ENCODE measurements around the gene POP4. TPM values are rescaled to one million over a fixed set of nuclear protein-coding genes. Genes with fewer than 3 reads are reported as not detected.

POP4 gene
- total and polyA plus RNA-seq, 2 of the 13 experiments (the other 11 are each of a cell fraction or from before 2014, with no cell fraction given), result 32.2 to 84.0 TPM

GRCh38 chr19:29605653-29606419 is at the start of gene POP4 (continued):
- peak; percentile 51; the same call in 1 of the 2 replicates for TF ChIP-seq ZBTB4 (CRISPR knock-in tag; IDR thresholded peaks at IDR 0.05; ENCODE audit: borderline replicate concordance)
- no peak for TF ChIP-seq ZNF354B (CRISPR knock-in tag; IDR thresholded peaks at IDR 0.05)
- no peak for TF ChIP-seq E2F5 (CRISPR knock-in tag; conservative IDR thresholded peaks at IDR 0.05)
- no peak for TF ChIP-seq ZFP36 (IDR thresholded peaks at IDR 0.05; ENCODE audit: borderline replicate concordance, low read depth, low read length, partially characterized antibody)
- TF ChIP-seq CEBPG (CRISPR knock-in tag; IDR thresholded peaks at IDR 0.05), result 0 out of 2 replicates have a peak, but pooled peaks have one; percentile 14
- 0 out of 2 replicates have a peak, but pooled peaks have one; percentile 10 for TF ChIP-seq NCOA1 (CRISPR knock-in tag; IDR thresholded peaks at IDR 0.05)
- TF ChIP-seq ZNF670 (CRISPR knock-in tag; IDR thresholded peaks at IDR 0.05; ENCODE audit: borderline replicate concordance), result no peak
- TF ChIP-seq ZNF572 (CRISPR knock-in tag; IDR thresholded peaks at IDR 0.05), result no peak
- no peak for TF ChIP-seq ZKSCAN5 (CRISPR knock-in tag; IDR thresholded peaks at IDR 0.05)
- no peak for TF ChIP-seq CREBL2 (CRISPR knock-in tag; IDR thresholded peaks at IDR 0.05; ENCODE audit: borderline replicate concordance)
- TF ChIP-seq ZNF276 (CRISPR knock-in tag; IDR thresholded peaks at IDR 0.05; ENCODE audit: low read depth), result peak; percentile 66; the same call in 1 of the 2 replicates
- TF ChIP-seq ZNF83 (CRISPR knock-in tag; IDR thresholded peaks at IDR 0.05; ENCODE audit: borderline replicate concordance), result no peak
- no peak for TF ChIP-seq ZKSCAN1 (IDR thresholded peaks at IDR 0.05; ENCODE audit: low read length)
- peak; percentile 32; the same call in 1 of the 2 replicates for TF ChIP-seq NFKBIZ (CRISPR knock-in tag; IDR thresholded peaks at IDR 0.05)
- TF ChIP-seq ZNF616 (CRISPR knock-in tag; IDR thresholded peaks at IDR 0.05; ENCODE audit: low read depth), result no peak
